ENCODE data around the gene EYA2. TPM values are rescaled to one million over a fixed set of nuclear protein-coding genes. Genes with fewer than 3 reads are reported as not detected.
"Not testable (repeated sequence)": the region's sequence is repeated elsewhere in the genome, so short reads cannot be mapped to it uniquely, and the experiment has no call there.

The EYA2 gene
- polyA plus RNA-seq, 4 donors, result 0.50 to 0.70 TPM; not detected in 2

DNA sequence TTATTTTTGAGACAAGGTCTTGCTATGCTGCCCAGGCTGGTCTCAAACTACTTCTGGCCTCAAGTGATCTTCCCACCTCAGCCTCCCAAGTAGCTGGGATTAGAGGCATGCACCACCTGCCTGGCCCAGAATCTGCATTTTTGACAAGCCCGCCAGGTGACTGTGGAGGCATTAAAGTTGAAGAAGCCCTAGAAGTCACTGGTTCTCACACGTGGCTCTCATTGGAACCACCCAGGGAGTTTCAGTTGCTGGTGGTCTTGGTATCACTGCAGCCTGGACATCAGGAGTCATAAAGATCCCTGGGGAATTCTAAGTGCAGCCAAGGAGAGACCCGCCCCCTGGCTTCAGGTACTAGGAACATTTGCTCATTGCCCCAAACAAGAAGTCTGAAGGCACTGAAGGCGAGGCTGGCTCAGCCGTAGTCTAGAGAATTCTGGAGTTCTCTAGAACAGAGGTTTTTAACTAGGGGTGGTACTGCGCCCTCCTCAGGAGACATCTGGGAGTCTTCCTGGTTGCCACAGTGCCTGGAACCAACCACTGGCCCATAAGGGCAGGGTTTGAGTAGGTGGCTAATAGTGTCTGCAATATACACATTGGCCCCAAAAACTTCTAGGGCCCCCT, 279.1 kb downstream of the EYA2 start:
- Histone ChIP-seq H3K36me3 (ENCODE audit: control insufficient read depth in 3 of 3, insufficient read depth in 2 of 3, low read depth in 1 of 3, low read length in 3 of 3) (no peaks in the 10 kb centered on the region), H3K9me3 (ENCODE audit: control insufficient read depth in 2 of 2, insufficient read depth in 1 of 2, low read depth in 1 of 2, low read length in 1 of 2) (no peaks in the 10 kb centered on the region), H3K27ac (ENCODE audit: low read depth in 1 of 3, low read length in 2 of 3) (no peak overlapping the region), H3K4me3 (ENCODE audit: low read depth in 1 of 3, low read length in 3 of 3) (no peak overlapping the region), H3K4me1 (ENCODE audit: control insufficient read depth in 3 of 3, insufficient read depth in 2 of 3, low read depth in 1 of 3, low read length in 2 of 3) (no peaks in the 10 kb centered on the region), H3K27me3 (ENCODE audit: control insufficient read depth in 3 of 3, insufficient read depth in 3 of 3, low read length in 3 of 3) (no peaks in the 10 kb centered on the region)
- DNase-seq, result no peak
- WGBS, 3 donors, result 65 to 81% (median 65%) methylated on average over 6 of the region's 6 CpGs
- FAIRE-seq, result no peak

DNA sequence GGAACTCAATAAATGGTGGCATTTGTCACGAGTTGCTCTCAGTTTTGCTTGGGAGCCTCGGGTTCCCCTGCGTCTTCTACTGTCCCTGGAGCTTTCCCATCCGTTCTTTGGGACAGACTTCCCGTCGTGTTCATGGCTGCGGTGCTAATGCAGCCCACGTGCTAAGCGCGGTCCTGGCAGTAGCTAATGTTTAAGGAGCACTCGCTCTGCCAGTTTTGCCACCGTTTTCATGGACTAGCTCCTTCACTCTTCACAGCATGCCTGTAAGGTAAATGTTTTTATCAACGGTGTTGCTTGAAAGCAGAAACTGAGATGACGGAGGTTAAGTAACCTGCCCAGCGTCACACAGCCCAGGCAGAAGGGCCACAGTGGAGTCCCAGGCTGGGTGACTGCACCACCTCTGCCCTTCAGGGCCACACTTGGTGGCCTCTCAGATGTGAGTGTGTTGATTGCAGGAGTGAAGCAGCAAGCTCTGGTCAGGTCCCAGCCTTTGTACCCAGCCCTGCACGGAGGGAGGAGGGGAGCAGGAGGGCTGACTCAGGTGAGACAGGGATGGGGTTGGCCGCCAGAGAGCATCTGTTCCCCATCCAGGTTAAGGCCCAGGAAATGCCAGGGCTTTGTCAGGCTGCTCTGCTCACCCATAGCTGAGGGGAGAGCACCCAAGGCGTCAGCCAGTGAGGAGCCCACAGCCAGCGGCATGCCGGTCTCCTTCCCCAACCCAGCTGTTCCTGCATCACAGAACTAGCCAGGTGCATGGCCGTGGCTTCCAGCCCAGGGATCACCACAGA, 280.0 kb downstream of the EYA2 start:
- 67 to 81% (median 71%) methylated on average over 20 to 21 of the region's 21 CpGs for WGBS, 3 donors
- H3K4me3 ChIP-seq (ENCODE audit: low read depth in 1 of 3, low read length in 3 of 3), result no peak overlapping the region
- no peaks in the 10 kb centered on the region for H3K4me1 ChIP-seq (ENCODE audit: control insufficient read depth in 3 of 3, insufficient read depth in 2 of 3, low read depth in 1 of 3, low read length in 2 of 3)
- H3K9me3 ChIP-seq (ENCODE audit: control insufficient read depth in 2 of 2, insufficient read depth in 1 of 2, low read depth in 1 of 2, low read length in 1 of 2), result no peaks in the 10 kb centered on the region
- H3K27me3 ChIP-seq (ENCODE audit: control insufficient read depth in 3 of 3, insufficient read depth in 3 of 3, low read length in 3 of 3), result no peaks in the 10 kb centered on the region
- no peaks in the 10 kb centered on the region for H3K36me3 ChIP-seq (ENCODE audit: control insufficient read depth in 3 of 3, insufficient read depth in 2 of 3, low read depth in 1 of 3, low read length in 3 of 3)
- DNase-seq (no peak), FAIRE-seq (no peak)
- no peak overlapping the region for H3K27ac ChIP-seq (ENCODE audit: low read depth in 1 of 3, low read length in 2 of 3)

DNA sequence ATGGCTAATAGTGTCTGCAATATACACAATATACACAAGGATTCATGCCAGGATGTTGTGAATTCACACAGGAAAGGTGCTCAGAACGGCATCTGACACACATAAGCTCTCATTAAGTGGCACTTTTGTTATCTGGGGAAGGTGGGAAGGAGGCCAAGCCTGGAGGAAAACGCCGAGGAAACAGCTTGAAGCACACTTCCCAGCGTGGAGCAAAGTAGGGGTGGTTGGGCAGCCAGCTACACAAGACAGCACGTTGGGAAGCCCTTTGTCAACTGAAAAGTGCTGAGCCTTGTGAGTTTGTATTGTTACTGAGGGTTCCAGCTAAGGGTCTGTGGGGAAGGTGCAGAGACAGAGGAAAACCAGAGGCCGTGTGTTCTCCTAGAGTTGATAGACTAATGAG, 280.9 kb downstream of the EYA2 start:
- Histone ChIP-seq H3K9me3 (ENCODE audit: control insufficient read depth in 2 of 2, insufficient read depth in 1 of 2, low read depth in 1 of 2, low read length in 1 of 2) (no peaks in the 10 kb centered on the region), H3K36me3 (ENCODE audit: control insufficient read depth in 3 of 3, insufficient read depth in 2 of 3, low read depth in 1 of 3, low read length in 3 of 3) (no peaks in the 10 kb centered on the region), H3K27ac (ENCODE audit: low read depth in 1 of 3, low read length in 2 of 3) (no peak overlapping the region), H3K4me3 (ENCODE audit: low read depth in 1 of 3, low read length in 3 of 3) (no peak overlapping the region), H3K4me1 (ENCODE audit: control insufficient read depth in 3 of 3, insufficient read depth in 2 of 3, low read depth in 1 of 3, low read length in 2 of 3) (no peaks in the 10 kb centered on the region), H3K27me3 (ENCODE audit: control insufficient read depth in 3 of 3, insufficient read depth in 3 of 3, low read length in 3 of 3) (no peaks in the 10 kb centered on the region)
- FAIRE-seq (no peak), DNase-seq (no peak)
- 18 to 23% (median 19%) methylated on average over 6 of the region's 6 CpGs for WGBS, 3 donors

DNA sequence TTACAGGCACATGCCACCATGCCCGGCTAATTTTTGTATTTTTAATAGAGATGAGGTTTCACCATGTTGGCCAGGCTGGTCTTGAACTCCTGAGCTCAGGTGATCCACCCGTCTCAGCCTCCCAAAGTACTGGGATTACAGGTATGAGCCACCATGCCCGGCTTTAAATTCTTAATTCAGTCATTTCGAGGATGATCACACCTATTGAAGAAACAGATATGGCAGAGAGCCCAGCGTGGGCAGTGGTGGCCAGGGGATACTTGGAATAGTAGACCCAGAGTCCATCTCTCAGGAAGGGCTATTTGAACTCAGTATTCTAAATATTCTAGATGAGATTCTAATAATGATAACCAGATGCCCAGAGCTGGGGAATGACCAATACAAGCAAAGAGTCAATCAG, 281.6 kb downstream of the EYA2 start:
- WGBS, 3 donors, result 71 to 75% (median 72%) methylated on average over 5 of the region's 5 CpGs
- not testable (repeated sequence) for H3K27me3 ChIP-seq (ENCODE audit: control insufficient read depth in 3 of 3, insufficient read depth in 3 of 3, low read length in 3 of 3); H3K36me3 ChIP-seq (ENCODE audit: control insufficient read depth in 3 of 3, insufficient read depth in 2 of 3, low read depth in 1 of 3, low read length in 3 of 3)

DNA sequence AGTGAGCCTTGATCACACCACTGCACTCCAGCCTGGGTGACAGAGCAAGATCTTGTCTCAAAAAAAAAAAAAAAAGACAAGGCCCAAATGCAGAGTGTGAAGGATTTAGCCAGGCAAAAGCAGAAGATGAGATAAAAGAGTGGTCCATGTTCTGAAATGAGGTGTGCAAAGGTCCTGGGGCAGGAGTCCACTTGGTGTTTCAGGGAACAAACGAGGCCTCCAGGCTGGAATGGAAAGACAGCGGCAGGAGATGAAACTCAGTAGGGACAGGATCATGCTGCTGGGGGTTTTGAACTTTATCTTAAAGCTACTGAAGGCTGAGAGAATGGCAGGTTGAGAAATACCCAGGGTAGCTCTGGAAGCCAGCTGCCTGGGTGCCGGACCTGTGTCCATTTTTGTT, 283.6 kb downstream of the EYA2 start:
- FAIRE-seq (no peak), DNase-seq (no peak)
- Histone ChIP-seq H3K4me1 (ENCODE audit: control insufficient read depth in 3 of 3, insufficient read depth in 2 of 3, low read depth in 1 of 3, low read length in 2 of 3) (no peaks in the 10 kb centered on the region), H3K4me3 (ENCODE audit: low read depth in 1 of 3, low read length in 3 of 3) (no peak overlapping the region), H3K27me3 (ENCODE audit: control insufficient read depth in 3 of 3, insufficient read depth in 3 of 3, low read length in 3 of 3) (no peaks in the 10 kb centered on the region), H3K27ac (ENCODE audit: low read depth in 1 of 3, low read length in 2 of 3) (no peak overlapping the region), H3K36me3 (ENCODE audit: control insufficient read depth in 3 of 3, insufficient read depth in 2 of 3, low read depth in 1 of 3, low read length in 3 of 3) (no peaks in the 10 kb centered on the region), H3K9me3 (ENCODE audit: control insufficient read depth in 2 of 2, insufficient read depth in 1 of 2, low read depth in 1 of 2, low read length in 1 of 2) (no peaks in the 10 kb centered on the region)
- WGBS, 3 donors, result 64 to 81% (median 71%) methylated on average over 3 of the region's 3 CpGs

More for the DNA sequence above, 281.6 kb downstream of the EYA2 start:
- not testable (repeated sequence) for H3K4me3 ChIP-seq (ENCODE audit: low read depth in 1 of 3, low read length in 3 of 3); H3K4me1 ChIP-seq (ENCODE audit: control insufficient read depth in 3 of 3, insufficient read depth in 2 of 3, low read depth in 1 of 3, low read length in 2 of 3); H3K27ac ChIP-seq (ENCODE audit: low read depth in 1 of 3, low read length in 2 of 3); DNase-seq; H3K9me3 ChIP-seq (ENCODE audit: control insufficient read depth in 2 of 2, insufficient read depth in 1 of 2, low read depth in 1 of 2, low read length in 1 of 2); FAIRE-seq

DNA sequence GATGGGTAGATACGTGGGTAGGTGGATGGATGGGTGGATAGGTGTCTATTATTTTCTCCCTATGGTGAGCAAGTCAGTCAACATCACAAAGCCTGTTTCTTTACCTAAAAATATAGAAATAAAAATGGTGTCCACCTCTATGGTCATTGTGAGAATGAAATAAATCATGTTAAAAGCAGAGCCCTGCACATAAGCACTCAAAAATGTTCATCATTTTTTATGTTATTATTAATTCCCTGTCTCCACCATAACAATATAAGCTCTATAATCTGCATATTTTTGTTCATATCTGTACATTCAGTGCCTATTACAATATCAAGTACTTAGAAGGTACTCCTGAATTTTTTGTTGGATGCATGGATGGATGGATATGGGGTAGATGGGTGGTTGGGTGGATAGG, 284.2 kb downstream of the EYA2 start:
- no peaks in the 10 kb centered on the region for H3K4me1 ChIP-seq (ENCODE audit: control insufficient read depth in 3 of 3, insufficient read depth in 2 of 3, low read depth in 1 of 3, low read length in 2 of 3)
- H3K36me3 ChIP-seq (ENCODE audit: control insufficient read depth in 3 of 3, insufficient read depth in 2 of 3, low read depth in 1 of 3, low read length in 3 of 3), result no peaks in the 10 kb centered on the region
- H3K4me3 ChIP-seq (ENCODE audit: low read depth in 1 of 3, low read length in 3 of 3), result no peak overlapping the region
- no peaks in the 10 kb centered on the region for H3K27me3 ChIP-seq (ENCODE audit: control insufficient read depth in 3 of 3, insufficient read depth in 3 of 3, low read length in 3 of 3)
- DNase-seq (no peak), FAIRE-seq (no peak)
- H3K9me3 ChIP-seq (ENCODE audit: control insufficient read depth in 2 of 2, insufficient read depth in 1 of 2, low read depth in 1 of 2, low read length in 1 of 2), result no peaks in the 10 kb centered on the region
- no peak overlapping the region for H3K27ac ChIP-seq (ENCODE audit: low read depth in 1 of 3, low read length in 2 of 3)
- WGBS, 3 donors, result 69 to 94% (median 76%) methylated on average over 1 of the region's 1 CpG

DNA sequence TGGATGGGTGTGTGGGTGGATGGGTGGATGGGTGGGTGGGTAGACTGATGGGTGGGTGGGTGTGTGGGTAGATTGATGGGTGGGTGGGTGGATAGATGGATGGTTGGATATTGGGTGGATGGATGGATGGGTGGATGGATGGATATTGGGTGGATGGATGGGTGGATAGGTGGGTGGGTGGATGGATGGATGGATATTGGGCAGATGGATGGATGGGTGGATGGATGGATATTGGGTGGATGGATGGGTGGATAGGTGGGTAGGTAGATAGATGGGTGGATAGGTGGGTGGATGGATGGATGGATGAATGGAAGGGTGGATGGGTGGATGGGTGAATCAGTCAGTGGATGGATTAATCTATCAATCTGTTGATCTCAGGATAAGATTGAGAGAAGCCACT, 284.6 kb downstream of the EYA2 start:
- DNase-seq (no peak), FAIRE-seq (no peak)
- H3K27ac ChIP-seq (ENCODE audit: low read depth in 1 of 3, low read length in 2 of 3), result no peak overlapping the region
- no peaks in the 10 kb centered on the region for H3K27me3 ChIP-seq (ENCODE audit: control insufficient read depth in 3 of 3, insufficient read depth in 3 of 3, low read length in 3 of 3)
- H3K4me1 ChIP-seq (ENCODE audit: control insufficient read depth in 3 of 3, insufficient read depth in 2 of 3, low read depth in 1 of 3, low read length in 2 of 3), result no peaks in the 10 kb centered on the region
- H3K9me3 ChIP-seq (ENCODE audit: control insufficient read depth in 2 of 2, insufficient read depth in 1 of 2, low read depth in 1 of 2, low read length in 1 of 2), result no peaks in the 10 kb centered on the region
- no peaks in the 10 kb centered on the region for H3K36me3 ChIP-seq (ENCODE audit: control insufficient read depth in 3 of 3, insufficient read depth in 2 of 3, low read depth in 1 of 3, low read length in 3 of 3)
- no peak overlapping the region for H3K4me3 ChIP-seq (ENCODE audit: low read depth in 1 of 3, low read length in 3 of 3)

DNA sequence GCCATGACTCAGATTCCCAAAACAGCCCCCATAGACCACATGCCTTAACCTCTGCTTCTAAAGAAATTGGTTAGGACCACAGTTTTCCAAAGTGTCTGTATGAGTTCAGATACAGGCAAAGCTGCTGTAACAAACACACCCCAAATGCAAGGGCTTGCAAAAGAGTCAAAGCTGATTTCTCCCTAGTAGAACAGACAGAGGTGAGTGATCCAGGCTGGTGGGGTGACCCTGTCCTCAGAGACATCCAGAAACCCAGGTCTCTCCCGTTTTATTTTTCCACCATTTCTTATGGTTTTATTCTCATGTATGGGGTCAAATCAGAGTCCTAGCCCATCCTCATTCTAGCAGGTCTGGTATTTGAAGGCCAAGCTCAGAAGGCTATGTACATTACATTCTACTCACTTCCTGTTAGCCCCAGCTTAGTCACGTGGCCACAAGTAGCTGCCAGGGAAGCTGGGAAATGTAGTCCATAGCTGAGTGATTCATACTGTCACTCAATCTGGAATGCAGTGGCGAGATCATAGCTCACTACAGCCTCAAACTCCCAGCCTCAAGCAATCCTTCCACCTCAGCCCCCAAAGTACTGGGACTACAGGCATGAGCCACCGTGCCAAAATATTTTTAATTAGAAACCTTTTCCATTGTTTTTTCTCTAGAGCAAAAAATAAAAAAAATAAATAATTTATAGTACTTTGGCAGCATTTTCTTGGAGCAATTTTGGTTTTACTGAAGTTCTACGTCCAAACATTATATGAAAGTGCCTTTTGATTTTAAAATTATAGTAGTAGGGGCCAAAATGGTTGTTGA, 286.6 kb downstream of the EYA2 start:
- Histone ChIP-seq H3K27me3 (ENCODE audit: control insufficient read depth in 3 of 3, insufficient read depth in 3 of 3, low read length in 3 of 3) (no peaks in the 10 kb centered on the region), H3K36me3 (ENCODE audit: control insufficient read depth in 3 of 3, insufficient read depth in 2 of 3, low read depth in 1 of 3, low read length in 3 of 3) (no peaks in the 10 kb centered on the region), H3K27ac (ENCODE audit: low read depth in 1 of 3, low read length in 2 of 3) (no peak overlapping the region), H3K9me3 (ENCODE audit: control insufficient read depth in 2 of 2, insufficient read depth in 1 of 2, low read depth in 1 of 2, low read length in 1 of 2) (no peaks in the 10 kb centered on the region), H3K4me3 (ENCODE audit: low read depth in 1 of 3, low read length in 3 of 3) (no peak overlapping the region), H3K4me1 (ENCODE audit: control insufficient read depth in 3 of 3, insufficient read depth in 2 of 3, low read depth in 1 of 3, low read length in 2 of 3) (no peaks in the 10 kb centered on the region)
- FAIRE-seq, result no peak
- 68 to 73% (median 70%) methylated on average over 5 of the region's 5 CpGs for WGBS, 3 donors
- DNase-seq, result peak; percentile 34 to 61

Measured in small intestine (tissue), 7 donors.